A204.1 (cell line): ENCODE measurements around the gene HEBP2.

Experiments
- FAIRE-seq: peaks from 2 replicates; lab custom pipeline; 2012; peaks lifted over from hg19 to GRCh38; lab: Jason Lieb, UNC

The HEBP2 gene

DNA sequence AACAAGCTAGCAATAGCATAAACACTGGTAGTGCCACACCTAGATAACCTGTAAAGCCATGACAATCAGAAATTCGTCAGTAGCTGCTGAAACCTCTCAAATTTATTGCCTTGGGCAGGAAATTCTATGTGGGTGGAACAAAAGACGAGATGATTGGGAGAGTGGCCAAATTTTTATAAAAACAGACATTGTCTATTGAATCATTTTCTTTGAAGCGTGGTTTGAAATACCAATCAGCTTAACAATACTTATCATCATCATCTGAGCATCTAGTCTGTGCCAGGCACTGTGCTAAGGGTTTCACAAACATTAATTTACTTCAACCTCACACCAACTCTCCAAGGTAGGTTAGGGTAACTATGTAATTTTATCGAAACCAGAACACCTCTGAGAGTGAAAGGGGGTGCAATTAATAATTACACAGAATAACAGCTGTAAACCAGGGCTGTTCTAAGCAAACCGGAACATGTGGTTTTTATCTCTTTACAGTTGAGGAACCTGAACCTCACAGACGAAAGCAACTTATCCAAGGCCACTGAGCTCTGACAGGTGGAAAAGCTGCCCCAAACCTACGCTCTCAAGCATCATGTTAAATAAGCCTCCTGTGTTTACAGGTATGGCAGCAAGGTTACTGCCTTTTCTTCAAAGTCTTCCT lies 51.9 kb downstream of the HEBP2 start:
- FAIRE-seq, result no peak

DNA sequence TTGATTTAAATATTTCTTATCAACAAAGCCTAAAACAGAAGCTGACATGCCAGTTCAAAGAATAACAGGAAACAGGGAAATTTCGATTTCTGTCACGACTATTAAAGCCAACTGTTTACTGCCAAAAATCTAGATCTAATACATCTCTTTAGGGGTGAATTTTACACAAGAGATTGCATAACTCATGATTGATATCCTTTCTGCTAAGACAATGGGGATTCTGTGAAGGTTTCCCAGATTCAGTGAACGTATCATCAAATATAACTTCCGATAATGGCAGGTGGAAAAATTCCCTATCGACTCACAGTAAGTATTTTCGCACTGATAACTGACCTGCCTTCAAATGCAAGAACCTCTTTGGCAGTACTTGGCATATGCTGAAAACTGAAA lies 52.4 kb downstream of the HEBP2 start:
- no peak for FAIRE-seq

DNA sequence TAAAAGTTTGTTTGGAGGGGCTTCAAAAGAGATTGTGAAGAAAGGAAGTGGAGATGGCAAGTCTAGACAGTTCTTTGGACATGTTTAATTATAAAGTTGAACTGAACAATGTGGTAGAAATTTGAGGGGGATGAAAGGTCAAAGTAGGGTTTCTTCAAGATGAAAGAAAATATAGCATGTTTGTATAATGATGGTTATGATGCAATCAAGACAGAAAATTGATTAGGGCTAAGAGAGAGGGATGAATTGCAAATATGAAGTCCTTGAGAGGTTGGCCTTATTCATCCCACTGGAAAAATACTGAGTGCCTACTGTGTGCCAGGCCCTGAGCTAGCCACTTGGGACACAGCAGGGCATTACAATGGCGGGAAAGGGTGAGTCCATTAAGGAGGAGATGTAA lies 57.6 kb downstream of the HEBP2 start:
- no peak for FAIRE-seq

DNA sequence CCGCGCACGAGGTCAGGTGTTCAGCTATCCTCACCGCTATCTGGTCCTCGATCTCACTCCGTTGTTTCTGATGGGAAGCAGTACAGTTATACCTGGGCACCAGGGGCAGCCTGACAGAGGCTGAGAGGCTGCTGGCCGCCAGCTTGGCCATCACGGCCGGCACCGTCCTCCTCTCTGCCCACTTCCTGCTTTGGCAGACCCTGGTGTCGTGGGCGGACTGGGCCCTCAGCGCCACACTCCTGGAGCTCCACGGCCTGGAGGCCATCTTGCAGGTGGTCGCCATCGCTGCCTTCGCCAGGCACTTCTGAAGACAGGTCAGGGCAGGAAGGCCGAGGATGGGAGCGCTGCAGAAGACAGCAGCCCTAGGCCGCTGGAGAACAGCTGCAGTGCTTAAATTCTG lies 60.1 kb downstream of the HEBP2 start:
- no peak for FAIRE-seq

DNA sequence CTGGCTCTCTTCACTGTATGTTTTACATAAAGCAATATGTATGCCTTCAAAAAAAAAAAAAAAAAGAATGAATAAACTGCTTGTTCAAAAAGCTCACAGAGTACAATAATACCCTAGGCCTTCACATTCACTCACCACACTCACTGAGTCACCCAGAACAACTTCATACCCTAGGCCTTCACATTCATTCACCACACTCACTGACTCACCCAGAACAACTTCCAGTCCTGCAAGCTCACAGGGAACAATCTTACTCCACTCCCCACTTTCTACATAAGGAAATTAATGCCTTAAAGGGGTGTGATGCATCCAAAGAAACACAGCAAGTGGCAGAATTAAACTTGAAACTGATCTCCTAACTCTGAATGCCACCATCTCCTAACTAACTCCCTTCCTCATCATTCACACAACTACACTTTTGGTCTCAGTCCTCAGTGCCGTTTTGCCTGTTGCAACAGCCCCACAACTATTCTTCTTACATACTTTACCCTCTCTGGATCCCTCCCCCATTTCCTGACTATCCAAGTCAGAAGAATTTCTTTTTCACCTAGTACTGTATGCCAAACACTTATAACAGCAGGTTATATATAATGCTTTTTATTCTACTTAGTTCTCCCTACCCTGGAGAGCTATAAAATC lies 61.1 kb downstream of the HEBP2 start:
- FAIRE-seq, result no peak

DNA sequence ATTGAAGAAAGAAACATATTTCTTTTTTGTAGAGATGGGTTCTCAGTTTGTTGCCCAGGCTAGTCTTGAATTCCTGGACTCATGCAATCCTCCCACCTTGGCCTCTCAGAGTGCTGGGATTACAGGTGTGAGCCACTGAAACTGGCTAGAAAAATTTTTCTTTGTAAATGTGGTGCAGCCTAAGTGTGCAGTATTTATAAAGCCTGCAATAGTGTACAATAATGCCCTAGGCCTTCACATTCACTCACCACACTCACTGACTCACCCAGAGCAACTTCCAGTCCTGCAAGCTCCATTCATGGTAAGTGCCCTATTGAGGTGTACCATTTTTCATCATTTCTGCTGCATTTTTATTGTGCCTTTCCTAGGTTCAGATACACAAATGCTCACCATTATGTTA lies 63.9 kb downstream of the HEBP2 start:
- no peak for FAIRE-seq

DNA sequence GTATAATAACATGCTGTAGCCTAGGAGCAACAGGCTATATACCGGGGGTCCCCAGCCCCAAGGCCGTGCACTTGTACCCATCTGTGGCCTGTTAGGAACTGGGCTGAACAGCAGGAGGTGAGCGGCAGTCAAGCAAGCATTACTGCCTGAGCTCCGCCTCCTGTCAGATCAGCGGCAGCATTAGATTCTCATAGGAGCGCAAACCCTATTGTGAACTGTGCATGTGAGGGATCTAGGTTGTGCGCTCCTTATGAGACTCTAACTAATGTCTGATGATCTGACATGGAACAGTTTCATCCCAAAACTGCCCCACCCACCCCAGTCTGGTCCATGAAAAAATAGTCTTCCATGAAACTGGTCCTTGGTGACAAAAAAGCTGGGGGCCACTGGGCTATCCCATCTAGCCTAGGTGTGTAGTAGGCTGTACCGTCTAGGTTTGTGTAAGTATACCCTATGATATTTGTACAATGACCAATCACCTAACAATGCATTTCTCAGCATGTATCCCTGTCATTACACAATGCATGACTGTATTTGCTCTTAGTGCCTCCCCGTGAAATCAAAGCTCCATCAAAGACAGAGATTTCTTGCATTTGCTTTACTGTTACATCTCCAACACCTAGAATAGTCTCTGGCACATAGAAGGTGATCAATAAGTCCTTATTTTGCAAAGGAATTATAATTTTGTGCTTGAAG lies 64.4 kb downstream of the HEBP2 start:
- no peak for FAIRE-seq
